Measurements from ENCODE around the gene TTC14.
"Not testable (repeated sequence)": the region's sequence is repeated elsewhere in the genome, so short reads cannot be mapped to it uniquely, and the experiment has no call there.

Gene TTC14

GRCh38 chr3:180601688-180602666 is at the start of gene TTC14:
TTC14 (plus strand) TSS chr3:180602163; CDS start chr3:180602262, 99 bp downstream.
- peak; percentile 97 for DNase-seq

GRCh38 chr3:180563406-180563805 is 38.6 kb upstream of the TTC14 start:
- no peak for DNase-seq

DNA sequence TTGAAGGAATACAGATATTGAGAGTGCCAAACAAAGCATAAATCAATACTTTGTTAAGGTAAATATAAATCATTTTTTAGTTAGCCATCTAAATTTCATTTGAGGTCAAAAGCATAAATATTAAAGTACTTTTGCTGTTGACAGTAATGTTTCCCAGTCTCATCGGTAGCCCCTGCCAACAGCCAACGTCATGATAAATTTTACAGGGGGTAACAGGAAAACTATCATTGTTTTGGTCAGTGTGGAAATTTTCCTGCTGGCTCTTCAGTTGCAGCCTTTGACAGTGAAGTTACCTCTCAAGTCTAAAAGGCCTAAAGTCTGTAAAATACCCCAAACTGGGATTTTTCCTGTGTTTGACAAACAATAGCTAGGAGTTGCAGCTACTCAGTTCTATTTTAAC is 37.3 kb upstream of the TTC14 start:
- no peak for DNase-seq

- DNase-seq = no peak
These were observed 31.7 kb upstream of the TTC14 start for GRCh38 chr3:180570238-180570637.

DNA sequence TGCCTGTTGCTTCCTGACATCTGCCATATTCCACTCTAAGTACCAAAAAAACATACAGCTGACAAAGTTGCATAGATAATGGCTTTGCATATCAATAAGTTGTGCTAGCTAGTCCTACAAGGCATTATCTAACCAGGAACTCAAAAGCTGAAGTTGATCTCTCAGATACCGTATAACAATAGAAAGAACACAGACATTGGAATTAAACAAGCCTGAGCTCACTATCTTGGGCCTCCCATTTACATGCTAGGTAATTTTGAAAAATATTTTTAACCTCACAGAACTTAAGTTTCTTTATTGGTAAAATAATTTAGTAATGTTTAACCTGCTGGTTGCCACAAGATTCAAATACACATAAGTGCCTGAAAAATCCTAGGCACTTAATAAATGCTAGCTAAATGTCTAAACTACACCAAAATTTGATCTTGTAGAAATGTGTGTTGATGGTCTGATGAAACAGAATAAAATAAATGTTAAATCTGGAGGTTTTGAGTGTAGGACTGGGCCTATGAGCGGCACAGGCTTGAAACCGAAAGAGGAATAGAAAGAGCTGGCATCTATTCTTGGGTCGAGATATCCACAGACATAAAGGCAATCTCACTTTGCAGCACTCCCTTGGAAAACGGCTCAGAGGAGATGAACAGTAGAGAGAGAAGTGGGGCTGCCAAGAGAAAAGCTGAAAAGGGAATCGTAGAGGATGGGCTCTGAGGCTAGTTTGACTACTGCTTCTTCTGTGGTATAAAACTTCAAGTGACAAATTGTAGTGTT is 29.9 kb upstream of the TTC14 start:
- no peak for DNase-seq

DNA sequence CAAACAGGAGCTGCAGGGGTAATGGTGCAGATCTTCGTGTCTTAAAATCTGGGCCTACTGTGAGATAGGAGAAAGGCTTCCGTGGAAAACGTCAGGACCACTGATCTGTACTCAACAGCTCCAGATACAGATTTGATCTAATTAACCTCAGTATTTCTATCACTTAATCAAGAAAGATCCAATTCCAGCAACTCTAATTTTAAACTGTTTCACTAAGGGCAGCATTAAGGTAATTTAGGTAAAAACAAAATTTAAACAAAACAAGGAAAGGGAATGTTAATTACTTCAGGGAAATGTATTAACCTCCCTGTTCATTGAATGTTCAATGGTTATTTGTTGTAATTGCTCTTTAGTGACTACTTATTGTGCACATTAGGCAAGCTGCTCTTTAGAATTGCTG is 26.4 kb upstream of the TTC14 start:
- no peak for DNase-seq

DNA sequence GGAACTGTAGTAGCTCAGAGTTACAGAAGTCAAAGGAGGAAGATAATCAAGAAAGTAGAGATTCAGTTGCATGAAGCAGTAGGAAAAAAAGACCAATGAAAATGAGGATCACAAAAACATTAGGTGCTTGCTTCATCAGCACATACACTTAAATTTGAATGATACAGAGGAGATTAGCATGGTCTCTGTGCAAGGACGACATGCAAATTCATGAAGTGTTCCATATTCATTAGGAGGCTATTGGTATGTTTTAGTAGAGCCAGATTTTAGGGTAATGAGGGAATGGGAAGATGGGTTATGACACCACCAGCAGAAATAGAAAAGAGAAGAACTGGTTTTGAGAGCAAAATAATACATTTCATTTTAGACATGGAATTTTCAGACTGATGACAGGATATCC is 21.0 kb upstream of the TTC14 start:
- DNase-seq = no peak

DNA sequence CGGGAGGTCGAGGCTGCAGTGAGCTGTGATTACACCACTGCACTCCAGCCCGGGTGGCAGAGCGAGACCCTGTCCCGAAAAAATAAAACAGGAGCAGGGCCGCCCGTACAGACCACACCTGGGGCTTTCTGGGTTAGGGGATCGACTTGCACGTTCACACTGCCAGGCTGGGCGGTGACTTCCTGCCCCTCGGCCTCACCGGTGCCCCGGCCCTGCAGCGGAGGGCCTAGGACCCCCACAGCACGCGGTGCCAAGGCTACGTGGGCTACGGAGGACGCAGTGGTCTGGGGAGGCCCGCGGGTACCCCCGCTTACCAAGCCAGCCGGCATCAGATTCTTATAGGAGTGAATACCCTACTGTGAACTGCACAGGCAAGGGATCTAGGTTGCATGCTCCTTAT is 11.6 kb upstream of the TTC14 start:
- DNase-seq = no peak

GRCh38 chr3:180593631-180594030 is 8.3 kb upstream of the TTC14 start:
- not testable (repeated sequence) for DNase-seq

DNA sequence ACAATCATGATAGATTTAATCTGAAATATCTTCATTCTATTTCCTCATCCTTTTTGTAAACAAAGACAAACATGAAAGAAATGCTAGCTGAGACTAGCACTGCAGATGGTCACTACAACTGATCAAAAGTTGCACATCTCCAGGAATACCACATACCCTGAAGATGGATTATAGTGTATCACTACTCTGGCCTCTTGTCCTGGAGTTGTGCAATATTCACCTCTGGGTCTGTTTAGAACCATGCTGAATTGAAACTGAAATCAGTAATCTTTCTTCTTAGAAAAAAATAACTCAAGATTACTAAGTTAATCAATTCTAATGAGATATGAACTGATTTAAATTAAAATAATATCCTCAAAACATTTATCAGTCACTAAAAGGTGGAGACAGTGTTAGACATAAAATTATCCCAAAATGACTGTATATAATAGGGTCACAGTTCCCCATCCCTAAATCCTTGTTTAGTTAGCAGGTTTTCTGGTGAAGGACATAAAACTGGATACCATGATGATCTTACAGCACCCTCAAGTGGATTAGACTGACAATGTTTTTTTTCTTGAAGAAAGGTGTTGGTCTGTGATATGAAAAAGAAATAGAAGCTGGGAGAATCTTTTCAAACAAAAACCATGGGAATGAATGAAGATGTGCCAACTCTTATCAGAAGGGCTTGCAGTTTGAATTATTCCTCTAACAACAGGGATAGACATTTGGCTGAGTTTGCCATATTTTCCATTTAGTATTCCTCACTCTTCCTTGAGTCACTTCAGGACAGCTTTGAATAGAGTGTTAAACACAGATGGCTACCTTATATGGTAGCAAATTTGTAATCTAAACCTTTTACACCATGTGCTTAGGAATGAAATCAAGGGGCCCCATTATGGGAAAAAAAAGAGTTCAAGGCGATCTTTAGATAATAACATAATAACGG is 7.1 kb upstream of the TTC14 start:
- DNase-seq = no peak

GRCh38 chr3:180595559-180595935 is 6.4 kb upstream of the TTC14 start:
- no peak for DNase-seq

GRCh38 chr3:180600473-180600872 is 1.5 kb upstream of the TTC14 start:
- DNase-seq = no peak

- DNase-seq = no peak
These were observed 9.0 kb downstream of the TTC14 start for GRCh38 chr3:180611006-180611405.

- no peak for DNase-seq
These were observed 10.4 kb downstream of the TTC14 start for GRCh38 chr3:180612364-180612763.

DNA sequence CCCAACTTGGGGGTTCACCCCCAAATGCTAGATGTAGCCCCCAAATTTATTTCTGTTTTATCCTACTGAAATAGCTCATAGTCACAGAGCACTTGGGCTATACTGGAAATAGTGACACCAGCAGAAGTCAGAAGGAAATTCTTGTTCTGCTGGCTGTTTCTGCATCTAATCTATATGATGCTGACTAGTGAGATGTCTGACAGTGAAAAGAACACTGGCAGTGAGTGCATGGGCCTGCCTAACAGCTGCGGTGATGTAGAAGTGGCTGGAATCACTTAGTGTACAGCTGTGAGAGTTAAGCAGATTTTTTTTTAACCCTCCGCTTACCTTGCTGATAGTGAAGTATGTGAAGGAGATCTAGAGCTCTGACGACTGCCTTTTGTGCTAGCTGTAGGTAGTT is 14.0 kb downstream of the TTC14 start:
- no peak for DNase-seq

- no peak for DNase-seq
These were observed 15.1 kb downstream of the TTC14 start for GRCh38 chr3:180617049-180617448.

- not testable (repeated sequence) for DNase-seq
These were observed 16.6 kb downstream of the TTC14 start for GRCh38 chr3:180618563-180618962.

- DNase-seq = no peak
These were observed 17.8 kb downstream of the TTC14 start for GRCh38 chr3:180619723-180620122.

DNA sequence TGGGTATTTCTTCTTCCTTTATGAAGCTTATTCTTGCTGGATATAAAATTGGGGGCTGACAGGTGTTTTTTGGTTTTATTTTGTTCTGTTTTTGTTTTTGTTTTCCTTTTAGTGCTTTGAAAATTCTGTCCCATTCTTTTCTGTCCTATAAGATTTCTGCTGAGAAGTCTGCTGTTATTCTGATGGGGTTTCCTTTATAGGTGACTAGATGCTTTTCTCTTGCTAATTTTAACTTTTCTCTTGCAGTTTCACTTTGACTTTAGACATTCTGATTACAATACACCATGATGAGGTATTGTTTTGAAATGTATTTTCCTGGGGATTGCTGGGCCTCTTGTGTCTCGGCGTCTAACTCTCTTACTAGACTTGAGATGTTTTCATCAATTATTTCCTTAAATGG is 22.8 kb downstream of the TTC14 start:
- no peak for DNase-seq

GRCh38 chr3:180626844-180627243 is 24.9 kb downstream of the TTC14 start:
- DNase-seq = no peak

DNA sequence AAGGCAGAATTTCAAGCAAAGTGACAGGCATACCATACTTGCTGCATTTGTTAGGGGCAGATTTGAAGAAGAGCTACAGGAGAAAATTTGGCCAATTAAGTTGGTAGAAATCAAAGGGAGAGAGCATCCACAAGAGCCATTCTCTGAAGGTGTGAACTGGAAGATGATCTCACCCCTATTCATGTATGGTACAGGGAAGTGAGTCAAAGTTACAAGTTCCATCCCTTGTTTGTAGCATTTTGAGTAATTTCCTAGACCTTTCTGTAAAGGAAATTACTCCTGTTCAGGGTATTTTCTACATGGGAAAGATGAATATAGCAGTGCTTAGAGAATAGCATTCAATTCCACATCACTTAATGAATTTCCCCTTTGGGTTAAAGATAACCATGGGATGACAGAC is 28.4 kb downstream of the TTC14 start:
- DNase-seq = no peak

- no peak for DNase-seq
These were observed 29.4 kb downstream of the TTC14 start for GRCh38 chr3:180631317-180631716.

DNA sequence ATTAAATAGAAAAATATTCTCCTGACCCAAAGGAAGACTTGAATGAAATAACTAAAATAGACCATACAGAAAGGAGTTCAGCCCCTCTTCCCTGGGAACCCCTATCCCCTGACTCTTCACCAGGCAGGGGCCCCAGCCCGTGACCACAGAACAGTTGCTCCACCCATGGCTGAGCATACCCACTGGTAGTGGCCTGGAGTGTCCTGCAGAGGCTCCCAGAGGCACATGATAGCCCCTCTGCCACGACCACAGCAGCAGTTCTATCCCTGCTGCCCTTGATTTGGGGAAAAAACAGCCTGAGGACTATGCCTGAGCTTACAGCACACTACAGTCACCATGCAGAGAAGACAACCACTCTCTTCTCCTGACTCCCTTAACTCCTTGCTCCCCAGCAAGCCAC is 31.8 kb downstream of the TTC14 start:
- DNase-seq = peak; percentile 65

Measured in islet precursor cell (in vitro differentiated cells).